ENCODE results near the gene UMODL1.

Gene UMODL1

DNA sequence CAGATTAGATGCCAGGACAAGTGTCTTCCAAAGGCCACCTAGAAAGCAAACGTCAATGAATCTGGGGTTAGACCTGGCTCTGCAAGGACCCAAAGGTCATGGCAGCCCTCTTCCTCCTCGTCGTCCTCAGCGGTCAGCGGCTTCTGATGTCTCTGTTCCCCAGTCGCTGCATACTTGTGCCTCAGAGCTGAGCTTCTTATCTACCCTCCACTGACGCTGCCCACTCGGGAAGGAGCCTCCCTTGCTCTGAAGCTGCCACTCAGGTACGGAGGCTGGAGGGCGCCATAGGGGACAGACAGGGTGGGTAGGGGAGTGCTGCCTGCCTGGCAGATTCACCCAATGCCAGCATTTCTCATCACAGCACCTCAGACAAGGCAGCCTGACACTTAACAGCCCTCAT lies 11.4 kb upstream of the UMODL1 start:
- no peak overlapping the region for H3K4me3 ChIP-seq (ENCODE audit: low read depth, low read length)
- CTCF ChIA-PET: no interaction called here
- DNase-seq (ENCODE audit: low read depth, low spot score): no peak
- POLR2A ChIA-PET: no interaction called here
- no peak for TF ChIP-seq CTCF (IDR thresholded peaks at IDR 0.05; ENCODE audit: insufficient read depth, low read length, missing control alignments)

- ChIA-PET POLR2A (no interaction called here), CTCF (no interaction called here)
- no peak for TF ChIP-seq CTCF (IDR thresholded peaks at IDR 0.05; ENCODE audit: insufficient read depth, low read length, missing control alignments)
Observed at GRCh38 chr21:42060166-42060565, 11.0 kb upstream of the UMODL1 start.

GRCh38 chr21:42061195-42061985 lies 9.7 kb upstream of the UMODL1 start:
- TF ChIP-seq CTCF (IDR thresholded peaks at IDR 0.05; ENCODE audit: insufficient read depth, low read length, missing control alignments): no peak

More at GRCh38 chr21:42060166-42060565, 11.0 kb upstream of the UMODL1 start:
- DNase-seq (ENCODE audit: low read depth, low spot score): no peak
- H3K4me3 ChIP-seq (ENCODE audit: low read depth, low read length): no peak overlapping the region

GRCh38 chr21:42061986-42062235 lies 9.2 kb upstream of the UMODL1 start:
- POLR2A ChIA-PET: no interaction called here

More at GRCh38 chr21:42061195-42061985, 9.7 kb upstream of the UMODL1 start:
- DNase-seq (ENCODE audit: low read depth, low spot score): no peak
- ChIA-PET POLR2A (no interaction called here), CTCF (no interaction called here)
- no peak overlapping the region for H3K4me3 ChIP-seq (ENCODE audit: low read depth, low read length)

GRCh38 chr21:42062236-42063022 lies 8.7 kb upstream of the UMODL1 start:
- no peak overlapping the region for H3K4me3 ChIP-seq (ENCODE audit: low read depth, low read length)
- POLR2A ChIA-PET: no interaction called here

More at GRCh38 chr21:42061986-42062235, 9.2 kb upstream of the UMODL1 start:
- no peak for DNase-seq (ENCODE audit: low read depth, low spot score)
- CTCF ChIA-PET: no interaction called here
- TF ChIP-seq CTCF (IDR thresholded peaks at IDR 0.05; ENCODE audit: insufficient read depth, low read length, missing control alignments): no peak
- H3K4me3 ChIP-seq (ENCODE audit: low read depth, low read length): no peak overlapping the region

More at GRCh38 chr21:42062236-42063022, 8.7 kb upstream of the UMODL1 start:
- TF ChIP-seq CTCF (IDR thresholded peaks at IDR 0.05; ENCODE audit: insufficient read depth, low read length, missing control alignments): no peak
- no peak for DNase-seq (ENCODE audit: low read depth, low spot score)
- CTCF ChIA-PET: no interaction called here

All from AG04449 (cell line).